GDM1 (cell line): ENCODE data around the gene ADRM1.

Source experiments
- DNase-seq: peaks from one replicate; lab custom pipeline; 2025; lab: John Stamatoyannopoulos, UW

Gene ADRM1

DNA sequence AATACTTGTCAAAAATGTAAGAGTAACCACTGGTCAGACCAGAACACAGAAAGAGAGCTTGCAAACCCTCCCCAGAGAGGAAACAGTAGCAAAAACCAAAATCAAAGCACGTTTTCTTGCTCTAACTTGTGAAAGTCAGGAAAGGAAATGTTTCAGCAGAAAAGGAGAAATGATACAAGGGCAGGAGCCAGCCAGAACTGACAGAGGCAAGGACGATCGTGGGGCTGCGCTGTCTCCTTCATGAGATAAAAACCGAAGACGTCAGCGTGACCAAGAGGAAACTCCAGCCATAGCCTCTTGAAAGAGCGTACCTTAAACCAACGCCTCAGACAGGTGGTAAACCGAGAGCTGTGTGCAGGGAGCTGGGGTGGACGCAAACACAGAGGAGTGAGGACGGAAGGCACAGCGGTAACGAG is 36.9 kb downstream of the ADRM1 start:
- DNase-seq: no peak

DNA sequence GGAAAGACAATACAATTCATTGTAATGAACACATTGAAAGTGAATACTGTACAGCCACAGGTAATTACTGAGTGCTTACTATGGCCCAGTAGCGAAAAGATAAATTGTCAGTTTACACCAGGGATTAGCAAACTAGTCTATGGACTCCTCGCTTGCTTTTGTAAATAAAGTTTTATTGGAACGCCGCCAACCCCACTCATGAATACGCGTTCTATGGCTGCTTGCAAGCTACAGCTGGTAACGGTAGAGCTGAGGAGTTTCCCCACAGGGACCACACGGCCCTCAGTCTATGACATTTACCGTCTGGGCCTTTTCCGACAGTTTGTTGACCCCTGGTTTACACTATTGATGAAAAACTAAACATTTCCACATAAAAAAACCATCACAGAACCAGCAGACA is 40.1 kb downstream of the ADRM1 start:
- DNase-seq: no peak

DNA sequence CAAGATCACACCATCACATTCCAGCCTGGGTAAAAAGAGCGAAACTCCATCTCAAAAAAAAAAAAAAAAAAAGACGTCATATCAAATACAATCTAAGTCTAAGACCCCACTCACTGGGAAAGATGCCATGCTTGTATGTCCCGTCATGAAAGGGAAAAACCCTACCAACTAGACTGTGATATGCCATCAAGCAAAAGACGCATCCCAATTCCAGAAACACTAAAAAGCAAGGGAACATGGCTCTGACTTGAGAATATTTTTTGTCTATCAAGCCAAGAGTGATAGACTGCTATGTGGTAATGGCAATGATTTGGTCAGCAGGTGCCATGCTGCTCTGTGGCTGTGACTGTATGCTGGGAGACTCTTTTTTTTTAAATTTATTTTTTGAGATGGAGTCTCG is 41.3 kb downstream of the ADRM1 start:
- no peak for DNase-seq

DNA sequence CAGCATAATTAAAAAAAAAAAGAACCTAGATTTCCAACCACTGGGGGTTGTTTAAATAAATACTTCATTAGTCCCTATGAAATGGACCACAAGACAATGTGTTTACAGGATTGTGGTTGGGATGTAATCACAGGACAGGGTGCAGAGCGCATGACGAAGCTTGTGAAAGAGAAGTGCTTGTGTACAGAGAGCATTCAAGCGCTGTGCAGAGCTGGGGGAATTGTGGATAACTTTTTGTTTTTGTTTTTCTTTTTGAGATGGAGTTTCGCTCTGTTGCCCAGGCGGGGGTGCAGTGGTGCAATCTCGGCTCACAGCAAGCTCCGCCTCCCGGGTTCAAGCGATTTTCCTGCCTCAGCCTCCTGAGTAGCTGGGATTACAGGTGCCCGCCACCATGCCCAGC is 42.0 kb downstream of the ADRM1 start:
- DNase-seq: no peak

DNA sequence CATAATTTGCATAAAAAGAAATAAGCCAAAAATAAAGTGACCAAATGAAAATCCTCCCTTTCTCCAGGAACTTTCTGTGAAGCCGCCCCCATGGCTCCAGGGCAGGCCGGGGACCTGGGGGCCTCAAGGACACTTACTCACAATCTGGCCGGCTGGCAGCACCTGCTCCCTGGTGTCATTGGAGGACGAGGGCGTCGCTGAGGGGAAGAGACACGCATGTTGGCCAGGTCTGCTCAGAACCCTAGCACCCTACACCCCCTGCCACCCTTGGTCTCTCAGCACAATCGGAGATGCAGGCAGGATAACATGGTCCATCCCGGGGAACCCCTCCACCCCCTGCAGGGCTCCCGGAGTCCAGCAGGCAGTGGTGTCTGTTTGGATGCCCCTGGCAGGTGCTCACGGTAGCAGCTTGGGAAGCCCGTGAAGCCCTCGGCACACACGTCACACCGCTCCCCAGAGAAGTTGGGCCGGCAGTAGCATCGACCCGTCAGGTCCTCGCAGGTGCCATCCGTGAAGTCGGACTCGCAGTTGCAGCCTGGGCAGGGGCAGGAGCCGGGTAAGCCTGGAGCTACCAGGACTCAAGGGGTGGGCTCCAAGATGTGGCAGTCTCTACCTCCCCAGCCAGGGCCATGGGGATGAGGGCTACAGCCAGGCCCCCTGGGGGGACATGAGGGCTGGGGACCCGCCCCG is 43.0 kb downstream of the ADRM1 start:
- no peak for DNase-seq

DNA sequence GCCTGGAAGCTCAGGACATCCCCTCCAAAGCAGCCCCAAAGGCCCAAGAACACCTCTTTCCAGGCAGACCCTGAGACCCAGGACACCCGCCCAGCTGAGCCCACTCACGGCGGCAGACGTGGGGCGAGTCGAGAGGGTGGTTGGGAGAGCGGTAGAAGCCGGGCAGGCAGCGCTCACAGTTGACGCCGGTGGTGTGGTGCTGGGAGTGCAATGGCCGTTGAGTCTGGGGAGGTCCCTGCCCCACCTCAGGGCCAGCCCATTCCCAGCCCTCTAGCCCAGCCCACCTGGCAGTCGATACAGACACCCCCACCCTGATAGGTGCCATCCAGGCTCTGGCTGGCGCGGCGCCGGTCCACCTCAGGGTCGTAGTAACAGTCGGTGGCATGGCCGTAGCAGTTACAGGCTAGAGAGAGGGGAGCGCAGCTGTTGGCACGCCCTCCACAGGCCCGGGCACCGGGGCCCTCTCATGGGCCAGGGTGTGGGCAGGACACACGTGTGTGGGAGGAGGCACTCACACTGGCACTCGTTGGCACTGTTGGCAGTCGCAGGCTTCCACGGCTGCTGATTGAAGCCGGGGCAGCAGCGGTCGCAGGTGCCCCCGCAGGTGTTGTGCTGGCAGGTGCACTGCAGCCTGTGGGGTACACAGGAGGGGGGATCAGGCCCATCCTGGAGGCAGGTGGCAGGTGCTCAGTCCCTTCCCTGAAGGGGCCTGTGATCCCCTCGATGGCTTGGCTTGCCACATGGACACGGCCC is 43.8 kb downstream of the ADRM1 start:
- no peak for DNase-seq

DNA sequence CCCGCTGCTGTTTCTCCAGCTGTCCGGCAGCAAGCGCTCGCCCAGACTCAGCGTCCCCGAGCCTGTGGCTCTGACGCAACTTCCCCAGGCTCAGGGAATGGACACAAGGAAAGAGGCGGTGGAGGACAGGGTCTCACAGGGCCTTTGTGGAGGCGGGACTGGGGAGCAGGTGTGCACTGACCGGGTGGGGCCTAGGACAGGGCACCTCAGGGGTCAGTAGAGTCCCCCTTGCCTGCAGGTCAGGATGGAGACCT is 44.3 kb downstream of the ADRM1 start:
- no peak for DNase-seq

DNA sequence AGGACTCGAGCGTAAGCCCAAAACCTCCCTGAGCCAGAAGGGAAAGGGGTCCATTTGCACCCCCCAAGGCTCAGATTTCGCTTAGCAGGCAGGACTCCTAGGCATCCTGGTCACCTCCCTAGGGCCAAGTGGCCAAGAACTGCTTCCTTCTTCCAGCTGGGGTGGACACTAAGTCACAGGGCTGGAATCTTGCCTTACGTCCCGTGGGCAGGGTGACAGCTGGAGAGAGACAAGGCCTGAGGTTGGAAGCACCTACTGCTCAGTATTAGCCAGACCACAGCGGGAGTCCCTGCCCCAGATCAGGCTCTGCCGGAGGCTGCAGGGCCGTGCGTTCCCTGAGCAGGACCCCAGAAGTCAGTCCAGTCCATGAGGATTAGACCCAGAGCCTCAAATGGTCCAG is 44.6 kb downstream of the ADRM1 start:
- DNase-seq: no peak

DNA sequence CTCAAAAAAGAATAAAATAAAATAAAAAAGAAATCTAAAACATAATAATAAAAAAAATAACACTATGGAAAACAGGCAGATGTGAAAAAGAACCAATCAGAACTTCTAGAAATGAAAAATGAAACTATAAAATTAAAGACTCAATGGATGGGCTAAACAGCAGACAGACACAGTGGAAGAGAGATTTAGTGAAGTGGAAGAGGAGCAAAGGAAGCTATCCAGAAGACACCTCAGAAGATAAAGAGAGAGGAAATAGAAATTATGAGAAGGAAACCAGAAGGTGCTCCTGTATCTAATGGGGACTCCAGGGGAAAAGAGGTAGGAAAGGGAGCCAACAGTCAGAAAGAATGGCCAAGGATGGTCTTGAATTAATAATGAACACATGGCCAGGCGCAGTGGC is 45.8 kb downstream of the ADRM1 start:
- DNase-seq: no peak

DNA sequence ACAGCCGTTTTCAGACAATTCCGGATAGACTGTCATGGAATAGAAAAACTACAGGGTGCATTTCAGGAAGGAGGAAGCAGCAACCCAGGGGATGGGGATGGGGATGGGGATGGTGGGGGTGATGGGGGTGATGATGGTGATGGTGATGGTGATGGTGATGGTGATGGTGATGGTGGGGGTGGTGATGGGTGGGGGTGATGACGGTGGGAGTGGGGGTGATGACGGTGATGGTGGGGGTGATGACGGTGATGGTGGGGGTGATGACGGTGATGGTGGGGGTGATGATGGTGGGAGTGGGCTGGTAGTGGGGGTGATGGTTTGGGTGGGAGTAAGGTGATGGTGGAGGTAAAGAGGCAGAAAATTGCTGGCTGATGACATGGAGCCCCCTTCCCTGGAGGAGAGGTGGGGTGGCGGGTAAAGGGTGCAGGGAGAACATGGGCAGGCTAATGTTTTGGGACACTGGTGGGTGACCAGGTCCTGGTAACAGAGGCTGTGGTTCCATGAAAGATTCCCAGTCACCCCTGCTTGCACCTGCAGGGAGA is 46.8 kb downstream of the ADRM1 start:
- DNase-seq: no peak

DNA sequence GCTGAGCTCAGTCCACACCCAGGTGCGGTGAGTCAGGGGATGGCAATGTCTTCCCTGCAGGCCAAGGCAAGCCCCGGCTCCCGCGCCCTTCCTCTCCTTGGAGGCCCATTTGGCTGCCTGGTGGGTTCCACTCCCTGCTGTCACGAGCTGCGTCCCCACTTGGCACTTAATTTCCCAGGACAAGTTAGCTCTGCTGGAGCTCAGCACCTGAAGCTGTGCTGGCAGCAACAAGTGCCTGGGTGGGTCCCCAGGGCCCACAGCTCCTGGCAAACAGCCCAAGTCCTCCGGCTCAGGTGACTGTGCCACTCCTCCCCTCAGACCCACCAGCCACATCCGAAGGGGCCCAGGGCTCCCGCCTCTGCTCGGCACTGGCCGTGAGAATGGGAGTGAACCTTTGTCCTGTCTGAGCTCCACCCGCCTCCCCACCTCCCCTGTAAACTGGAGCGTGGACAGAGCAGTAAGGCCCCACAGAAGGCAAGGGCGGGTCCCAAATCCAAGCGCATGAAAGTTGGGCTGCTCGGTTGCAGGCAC is 47.4 kb downstream of the ADRM1 start:
- DNase-seq: no peak

DNA sequence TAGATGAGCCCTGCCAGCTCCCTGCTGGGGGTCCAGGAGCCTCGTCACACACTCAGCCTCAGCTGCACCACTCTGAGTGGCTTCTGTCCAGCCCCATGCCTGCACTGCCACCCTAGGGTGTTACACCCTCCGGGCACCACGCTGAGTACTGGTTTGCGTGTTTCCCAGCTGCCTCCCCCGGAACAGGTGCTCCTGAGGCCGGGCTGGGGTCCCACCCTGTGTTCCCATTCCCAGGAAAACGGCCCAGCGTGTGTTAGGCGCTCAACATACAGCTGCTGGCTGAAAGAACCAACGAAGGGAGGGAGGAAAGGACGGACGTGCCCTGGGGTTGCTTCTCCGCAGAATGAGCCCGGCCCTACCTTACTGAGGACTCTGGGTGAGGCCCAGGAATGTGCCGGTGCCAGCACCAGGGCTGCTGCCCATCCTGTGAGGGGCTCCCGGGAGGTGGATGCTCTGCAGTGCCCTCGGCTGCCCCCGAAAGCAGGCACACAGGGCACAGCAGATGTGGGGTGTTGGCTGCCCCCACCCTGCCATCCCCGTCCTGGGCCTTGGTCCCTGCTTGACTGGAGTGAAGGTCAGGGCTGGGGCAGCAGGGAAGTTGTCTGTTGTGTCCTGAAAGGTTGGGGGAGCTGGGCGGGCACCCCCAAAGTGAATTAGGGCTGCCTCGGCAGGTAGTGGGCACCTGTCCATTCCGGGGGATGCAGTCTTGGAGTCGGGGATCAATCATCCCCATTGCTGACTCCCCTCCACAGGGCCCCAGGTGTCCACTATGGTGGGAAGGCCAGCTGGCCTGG is 48.0 kb downstream of the ADRM1 start:
- DNase-seq: no peak

DNA sequence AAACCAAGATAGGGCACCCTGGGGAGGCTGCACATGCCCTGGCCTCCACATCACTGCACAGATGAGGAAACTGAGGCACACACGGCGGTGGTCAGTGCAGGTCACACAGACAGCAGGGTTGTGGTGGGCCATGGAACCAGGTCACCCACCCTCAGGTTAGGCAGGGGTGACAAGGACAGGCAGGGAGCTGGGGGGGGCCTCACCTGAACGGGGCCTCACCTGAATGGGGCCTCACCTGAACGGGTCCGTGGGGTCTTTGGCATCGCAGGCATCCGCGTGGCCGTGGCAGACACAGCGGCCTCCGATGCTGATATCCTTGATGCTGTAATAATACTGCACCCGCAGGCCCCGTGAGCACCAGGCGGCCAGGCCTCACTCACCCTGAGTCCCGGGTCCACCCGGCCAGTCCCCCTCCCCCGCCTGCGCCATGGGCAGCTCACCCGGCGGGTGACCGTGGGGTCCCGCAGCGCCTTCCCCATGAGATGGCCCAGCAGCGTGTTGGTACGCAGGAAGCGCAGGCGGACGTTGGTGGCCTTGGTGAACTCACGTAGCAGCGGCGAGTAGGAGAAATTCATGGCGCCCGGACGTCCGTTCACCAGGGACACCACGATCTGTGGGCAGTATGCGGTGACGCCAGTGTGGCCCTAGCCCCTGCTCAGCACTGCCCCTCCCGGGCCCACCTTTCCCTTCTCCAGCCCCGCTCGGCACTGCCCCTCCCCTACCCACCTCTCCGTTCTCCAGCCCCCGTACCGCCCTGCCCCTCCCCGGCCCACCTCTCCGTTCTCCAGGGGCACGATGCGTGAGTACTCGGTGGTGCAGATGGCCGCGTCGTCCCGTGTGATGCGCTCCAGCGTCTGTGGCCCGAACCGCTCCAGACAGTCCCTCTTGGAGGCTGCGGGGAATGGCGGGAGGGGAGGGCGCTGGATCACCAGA is 48.9 kb downstream of the ADRM1 start:
- no peak for DNase-seq

DNA sequence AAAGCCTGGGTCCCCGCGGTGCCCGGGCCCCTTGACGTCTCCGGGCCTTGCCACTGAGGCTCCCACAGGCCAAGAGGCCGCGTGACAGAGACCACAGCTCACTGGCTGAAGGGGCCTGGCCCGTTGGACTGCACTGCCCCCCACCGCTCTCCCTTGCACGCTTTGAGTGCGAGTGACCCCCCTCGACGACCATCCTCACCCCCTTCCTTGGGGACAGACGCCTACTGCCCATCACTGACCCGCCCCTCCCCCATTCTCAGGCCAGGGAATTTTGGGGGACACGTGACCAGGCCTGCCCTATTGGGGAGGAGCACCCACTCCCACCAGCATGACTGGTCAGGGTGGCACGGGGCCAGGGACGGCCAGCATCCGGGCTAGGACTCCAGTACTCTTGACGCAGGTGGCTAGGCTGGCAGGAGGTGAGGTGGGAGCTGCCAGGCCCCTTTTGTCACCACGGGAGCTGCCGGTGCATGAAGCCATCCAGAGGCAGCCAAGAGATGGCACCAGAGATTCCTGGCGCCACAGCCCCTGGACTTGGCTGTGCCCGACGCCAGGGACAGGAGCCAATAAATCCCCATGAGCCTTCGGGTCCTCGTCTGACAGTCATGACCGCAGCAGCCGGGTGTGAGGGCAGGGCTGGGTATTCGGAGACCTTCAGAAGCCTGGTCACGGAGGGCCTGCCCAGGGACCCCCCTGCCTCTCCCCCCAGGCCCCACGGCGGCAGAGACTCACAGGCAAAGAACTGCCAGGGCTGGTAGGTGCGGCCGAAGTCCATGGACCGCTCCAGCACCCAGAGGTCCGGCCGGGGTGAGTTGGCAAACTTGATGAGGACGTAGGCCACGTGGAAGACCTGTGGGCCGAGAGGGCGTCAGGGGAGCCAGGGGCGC is 49.8 kb downstream of the ADRM1 start:
- no peak for DNase-seq

DNA sequence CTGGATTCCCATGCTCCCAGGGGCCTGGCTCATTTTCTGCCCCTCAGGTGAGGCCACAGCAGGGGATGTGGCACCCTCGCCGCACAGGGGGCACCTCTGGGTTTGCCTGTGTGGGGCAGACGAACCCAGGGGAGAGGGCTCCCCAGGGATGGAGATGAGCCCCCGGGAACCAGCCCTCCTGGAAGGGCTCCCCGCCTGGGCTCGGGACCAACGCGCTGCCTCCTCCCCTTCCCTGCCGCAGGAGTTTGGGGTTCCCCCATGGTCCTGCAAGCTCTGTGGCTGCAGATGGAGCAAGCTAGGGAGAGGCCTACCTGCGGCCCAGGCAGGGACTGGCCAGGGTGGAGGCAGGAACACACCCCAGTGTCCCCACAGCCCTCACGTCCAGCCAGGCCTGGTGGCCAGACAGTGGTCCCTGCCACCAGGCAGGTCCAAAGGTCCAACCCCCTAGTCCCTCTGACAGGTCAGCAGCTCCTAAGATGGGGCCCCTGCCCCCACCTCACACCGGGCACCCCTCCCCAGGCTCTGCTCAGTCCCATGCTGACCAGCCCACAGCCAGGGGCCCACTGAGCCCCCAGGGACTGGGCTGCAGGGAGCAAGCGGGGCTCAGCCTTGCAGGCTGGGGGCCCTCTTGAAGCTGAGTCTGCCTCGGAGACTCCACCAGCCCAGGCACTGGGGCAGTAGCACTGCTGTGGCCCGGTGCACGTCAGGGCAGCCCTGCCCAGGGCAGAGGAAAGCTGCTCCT is 50.7 kb downstream of the ADRM1 start:
- no peak for DNase-seq

DNA sequence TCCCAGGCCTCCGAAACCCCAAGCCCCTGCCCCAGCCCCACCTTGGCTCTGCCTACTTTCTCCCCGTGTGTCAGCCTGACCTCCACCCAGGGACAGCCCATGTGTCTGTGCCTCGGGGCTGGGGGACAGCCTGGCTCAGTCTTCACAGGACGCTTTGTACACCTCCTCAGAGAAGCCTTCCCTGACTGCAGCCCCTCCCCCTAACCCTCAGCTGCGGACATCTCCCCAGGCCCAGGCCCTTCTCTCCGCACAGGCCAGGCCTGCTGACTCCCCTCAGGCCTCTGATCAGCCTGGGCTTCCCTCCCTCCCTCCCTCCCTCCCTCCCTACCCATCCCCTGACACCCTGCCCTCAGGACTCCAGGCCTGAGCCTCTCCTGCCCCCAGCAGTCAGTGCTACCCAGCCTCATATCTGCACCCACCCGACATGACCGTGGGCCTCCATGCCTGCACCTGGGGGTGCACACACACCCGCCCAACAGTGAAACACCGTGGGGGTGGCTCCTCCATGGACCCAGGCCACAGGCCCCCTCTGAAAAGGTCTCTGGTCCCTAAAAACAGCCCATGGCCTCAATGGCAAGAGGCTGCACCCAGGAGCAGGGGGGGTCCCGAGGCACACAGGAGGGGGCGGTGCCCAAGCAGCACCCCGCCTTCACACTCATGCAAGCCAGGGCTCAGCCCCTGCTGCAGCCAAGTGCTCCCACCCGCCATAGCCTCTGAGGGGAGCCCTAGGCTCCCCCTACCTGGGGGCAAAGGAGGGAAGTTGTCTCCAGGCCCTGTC is 51.4 kb downstream of the ADRM1 start:
- no peak for DNase-seq

DNA sequence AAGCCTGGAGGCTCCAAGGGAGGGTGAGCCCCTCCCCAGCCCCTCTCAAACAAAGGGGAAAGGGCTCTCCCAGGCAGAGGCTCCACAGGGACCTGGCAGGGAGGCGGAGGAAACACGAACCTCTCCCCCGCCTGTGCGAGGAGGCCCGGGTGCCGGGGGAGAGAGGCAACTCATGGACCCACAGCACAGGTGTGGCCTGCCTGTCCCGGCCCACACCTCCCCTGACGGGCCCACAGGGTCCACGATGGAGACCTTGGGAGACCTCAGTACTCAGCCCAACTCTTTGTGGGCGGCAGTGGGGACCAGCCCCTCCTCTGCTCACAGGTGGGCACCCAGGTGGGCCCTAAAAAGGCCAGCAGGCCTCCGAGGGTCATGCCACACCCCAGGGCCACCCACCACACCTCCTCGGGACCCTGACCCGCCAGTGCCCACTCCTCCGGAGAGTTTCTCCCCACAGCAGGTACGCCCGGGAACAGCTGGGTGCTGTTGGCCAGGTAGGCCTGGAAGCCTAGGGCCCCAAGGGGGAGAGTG is 52.1 kb downstream of the ADRM1 start:
- no peak for DNase-seq

DNA sequence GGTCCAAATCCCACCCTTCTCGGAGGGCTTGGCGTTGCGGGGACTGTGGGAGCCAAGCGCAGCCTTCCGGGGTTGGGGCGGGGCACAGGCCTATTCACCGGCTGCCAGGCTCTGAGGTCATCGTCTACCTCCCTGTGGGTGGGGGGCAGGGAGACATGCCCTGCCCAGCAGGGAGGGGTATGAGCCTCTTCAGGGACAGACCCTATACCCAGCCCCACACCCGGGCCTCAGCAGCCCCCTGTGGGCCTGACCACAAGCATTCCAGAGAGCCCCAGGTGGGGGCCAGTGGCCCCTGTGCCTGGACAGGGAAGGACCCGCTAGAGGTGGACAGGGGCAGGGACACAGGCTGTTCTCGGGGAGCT is 52.7 kb downstream of the ADRM1 start:
- no peak for DNase-seq
